Progenitor cell of endocrine pancreas (in vitro differentiated cells): Measurements from ENCODE around the gene C12orf50. TPM values are rescaled to one million over a fixed set of nuclear protein-coding genes. Genes with fewer than 3 reads are reported as not detected.
"Not testable (repeated sequence)": the region's sequence is repeated elsewhere in the genome, so short reads cannot be mapped to it uniquely, and the experiment has no call there.

ENCODE experiments used
- DNase-seq: peaks from one replicate; pipeline ENCODE4 v3.0.0; 2021; ENCODE audit warnings: low spot score; ENCODE audit not compliant: unreplicated experiment
- H3K27ac Mint-ChIP-seq: 2 replicates; pipeline ENCODE4 v1.8.0; 2021; ENCODE audit warnings: mild to moderate bottlenecking, moderate library complexity, mixed read lengths
- H3K27me3 Mint-ChIP-seq: 2 replicates; pipeline ENCODE4 v1.8.0; 2021; ENCODE audit warnings: mixed read lengths
- H3K36me3 Mint-ChIP-seq: 2 replicates; pipeline ENCODE4 v1.8.0; 2022; ENCODE audit warnings: mixed read lengths; ENCODE audit not compliant: insufficient read depth
- H3K4me1 Mint-ChIP-seq: 2 replicates; pipeline ENCODE4 v1.8.0; 2021; ENCODE audit warnings: low read depth, mixed read lengths
- H3K4me3 Mint-ChIP-seq: 2 replicates; pipeline ENCODE4 v1.8.0; 2021; ENCODE audit warnings: low read depth, mild to moderate bottlenecking, moderate library complexity, mixed read lengths
- H3K9me3 Mint-ChIP-seq: 2 replicates; pipeline ENCODE4 v1.8.0; 2021; ENCODE audit warnings: low read depth, mixed read lengths
- CTCF ChIP-seq: fragments of 200-600 bp; sonication (generic); IDR thresholded peaks from one replicate; pipeline ENCODE4 v1.5.0; 2021; ENCODE audit warnings: antibody characterized with exemption, mild to moderate bottlenecking; ENCODE audit not compliant: unreplicated experiment
- total RNA-seq: library from RNA; stranded (reverse); gene quantifications from 2 replicates; pipeline ENCODE4 v1.2.1, GENCODE V29; 2021

C12orf50 gene
- total RNA-seq, 1 donor from 2014 or later, result 0.10 TPM

GRCh38 chr12:87975879-87976278, 53.3 kb downstream of the C12orf50 start:
- Mint-ChIP-seq H3K36me3 (no peaks in the 10 kb centered on the region), H3K4me3 (no peak overlapping the region), H3K4me1 (no peaks in the 10 kb centered on the region), H3K27me3 (no peaks in the 10 kb centered on the region), H3K27ac (no peak overlapping the region), H3K9me3 (peaks cover 6% of the 10 kb centered on the region)
- TF ChIP-seq CTCF, result no peak
- no peak for DNase-seq

GRCh38 chr12:87967871-87968270, 61.3 kb downstream of the C12orf50 start:
- H3K9me3 Mint-ChIP-seq, result peaks cover 6% of the 10 kb centered on the region
- H3K36me3 Mint-ChIP-seq, result no peaks in the 10 kb centered on the region
- no peak for DNase-seq
- TF ChIP-seq CTCF, result no peak
- no peaks in the 10 kb centered on the region for H3K27me3 Mint-ChIP-seq
- no peak overlapping the region for H3K27ac Mint-ChIP-seq
- H3K4me3 Mint-ChIP-seq, result no peak overlapping the region
- H3K4me1 Mint-ChIP-seq, result no peaks in the 10 kb centered on the region

- Mint-ChIP-seq H3K36me3 (no peaks in the 10 kb centered on the region), H3K27me3 (no peaks in the 10 kb centered on the region), H3K4me1 (no peaks in the 10 kb centered on the region), H3K4me3 (no peak overlapping the region), H3K27ac (no peak overlapping the region), H3K9me3 (peaks cover 5% of the 10 kb centered on the region)
- TF ChIP-seq CTCF, result no peak
- no peak for DNase-seq
Measured at GRCh38 chr12:87960566-87960965, 68.6 kb downstream of the C12orf50 start.

GRCh38 chr12:87954028-87954427, 75.2 kb downstream of the C12orf50 start:
- H3K27me3 Mint-ChIP-seq, H3K27ac Mint-ChIP-seq, H3K4me1 Mint-ChIP-seq, H3K36me3 Mint-ChIP-seq, H3K4me3 Mint-ChIP-seq, DNase-seq, H3K9me3 Mint-ChIP-seq: not testable (repeated sequence)

GRCh38 chr12:87953256-87953860, 75.8 kb downstream of the C12orf50 start:
- peak; percentile 70 for TF ChIP-seq CTCF
- Mint-ChIP-seq H3K9me3 (peaks cover 6% of the 10 kb centered on the region), H3K36me3 (no peaks in the 10 kb centered on the region), H3K4me3 (no peak overlapping the region), H3K27me3 (no peaks in the 10 kb centered on the region), H3K4me1 (no peaks in the 10 kb centered on the region), H3K27ac (no peak overlapping the region)
- DNase-seq, result no peak

- Mint-ChIP-seq H3K36me3 (no peaks in the 10 kb centered on the region), H3K27me3 (no peaks in the 10 kb centered on the region), H3K9me3 (peaks cover 9% of the 10 kb centered on the region), H3K27ac (no peak overlapping the region), H3K4me3 (no peak overlapping the region), H3K4me1 (no peaks in the 10 kb centered on the region)
- no peak for DNase-seq
- no peak for TF ChIP-seq CTCF
Measured at GRCh38 chr12:87952850-87953249, 76.4 kb downstream of the C12orf50 start.
